Lower leg skin (tissue), 4 donors: ENCODE measurements around the gene WWC1. TPM values are rescaled to one million over a fixed set of nuclear protein-coding genes. Genes with fewer than 3 reads are reported as not detected.

ENCODE experiments used
- DNase-seq, 2 donors: peaks; one replicate each; pipeline ENCODE4 v3.0.0-alpha.2; 2019; ENCODE audit warnings: low spot score in 2 of 2
- H3K4me3 ChIP-seq: fragments of 200-600 bp; sonication (generic); 2 replicates; pipeline ENCODE4 v1.5.1; 2017; ENCODE audit warnings: mild to moderate bottlenecking, low read depth; ENCODE audit not compliant: poor library complexity, severe bottlenecking
- POLR2A ChIP-seq, 2 donors: fragments of 450-650 bp; IDR thresholded peaks; one replicate each; pipeline ENCODE4 v1.6.1; 2016 to 2017; ENCODE audit warnings: antibody characterized with exemption in 2 of 2, mild to moderate bottlenecking in 1 of 2, moderate library complexity in 1 of 2
- WGBS, 2 donors: methylation state at CpG; one replicate each; pipeline ENCODE4 v1.1.5; 2018; 5-methylcytosine and 5-hydroxymethylcytosine counted together
- intact Hi-C: fragments of 100-400 bp; cut with DNase I; formaldehyde crosslinking; loops from one replicate; pipeline ENCODE4 v1.15.0; 2023; ENCODE audit warnings: low total_unique reads
- total RNA-seq, 4 donors: library from RNA; depleted of rRNA; stranded (reverse); fragments of >200 nt; gene quantifications; one replicate each; pipeline ENCODE4 v1.1.0, GENCODE V29; 2016
- TF ChIP-seq, protein P1 (sequence below), 3 donors: fragments of 450-650 bp; IDR thresholded peaks; one replicate each; pipeline ENCODE4 v1.5.1; 2016; ENCODE audit warnings: antibody characterized with exemption in 3 of 3, mild to moderate bottlenecking in 3 of 3, moderate library complexity in 2 of 3

Gene WWC1
- total RNA-seq, 4 donors from 2014 or later, result 23.5 to 57.0 (median 30.0) TPM

DNA sequence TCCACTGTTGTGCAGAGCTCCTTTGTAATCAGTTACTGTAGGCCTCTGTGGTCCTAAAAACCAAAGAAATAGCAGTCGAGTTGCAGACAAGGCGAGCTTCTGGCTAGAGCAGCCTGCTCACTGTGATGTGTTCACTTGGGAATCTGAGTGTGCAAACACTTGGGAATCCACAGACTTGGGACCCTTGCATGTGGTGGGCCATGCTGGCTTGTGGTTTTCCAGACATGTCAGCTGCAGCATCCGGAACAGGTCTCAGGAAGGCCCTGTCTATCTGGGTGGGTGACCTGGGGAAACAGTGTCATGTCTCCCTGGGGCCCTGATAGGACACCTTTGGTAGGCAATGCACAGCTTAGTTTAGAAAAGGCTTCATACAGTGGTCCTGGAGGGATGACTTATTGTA lies 66.4 kb downstream of the WWC1 start:
- TF ChIP-seq POLR2A (IDR thresholded peaks at IDR 0.05), result no peak
- TF ChIP-seq, protein P1, sequence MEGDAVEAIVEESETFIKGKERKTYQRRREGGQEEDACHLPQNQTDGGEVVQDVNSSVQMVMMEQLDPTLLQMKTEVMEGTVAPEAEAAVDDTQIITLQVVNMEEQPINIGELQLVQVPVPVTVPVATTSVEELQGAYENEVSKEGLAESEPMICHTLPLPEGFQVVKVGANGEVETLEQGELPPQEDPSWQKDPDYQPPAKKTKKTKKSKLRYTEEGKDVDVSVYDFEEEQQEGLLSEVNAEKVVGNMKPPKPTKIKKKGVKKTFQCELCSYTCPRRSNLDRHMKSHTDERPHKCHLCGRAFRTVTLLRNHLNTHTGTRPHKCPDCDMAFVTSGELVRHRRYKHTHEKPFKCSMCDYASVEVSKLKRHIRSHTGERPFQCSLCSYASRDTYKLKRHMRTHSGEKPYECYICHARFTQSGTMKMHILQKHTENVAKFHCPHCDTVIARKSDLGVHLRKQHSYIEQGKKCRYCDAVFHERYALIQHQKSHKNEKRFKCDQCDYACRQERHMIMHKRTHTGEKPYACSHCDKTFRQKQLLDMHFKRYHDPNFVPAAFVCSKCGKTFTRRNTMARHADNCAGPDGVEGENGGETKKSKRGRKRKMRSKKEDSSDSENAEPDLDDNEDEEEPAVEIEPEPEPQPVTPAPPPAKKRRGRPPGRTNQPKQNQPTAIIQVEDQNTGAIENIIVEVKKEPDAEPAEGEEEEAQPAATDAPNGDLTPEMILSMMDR (IDR thresholded peaks at IDR 0.05), result no peak
- DNase-seq, result peak in 1 of 2 donors; percentile 66
- no peak overlapping the region for H3K4me3 ChIP-seq
- 76 to 84% methylated on average over 3 of the region's 3 CpGs for WGBS, 2 donors
- intact Hi-C loops, result no loop called here

DNA sequence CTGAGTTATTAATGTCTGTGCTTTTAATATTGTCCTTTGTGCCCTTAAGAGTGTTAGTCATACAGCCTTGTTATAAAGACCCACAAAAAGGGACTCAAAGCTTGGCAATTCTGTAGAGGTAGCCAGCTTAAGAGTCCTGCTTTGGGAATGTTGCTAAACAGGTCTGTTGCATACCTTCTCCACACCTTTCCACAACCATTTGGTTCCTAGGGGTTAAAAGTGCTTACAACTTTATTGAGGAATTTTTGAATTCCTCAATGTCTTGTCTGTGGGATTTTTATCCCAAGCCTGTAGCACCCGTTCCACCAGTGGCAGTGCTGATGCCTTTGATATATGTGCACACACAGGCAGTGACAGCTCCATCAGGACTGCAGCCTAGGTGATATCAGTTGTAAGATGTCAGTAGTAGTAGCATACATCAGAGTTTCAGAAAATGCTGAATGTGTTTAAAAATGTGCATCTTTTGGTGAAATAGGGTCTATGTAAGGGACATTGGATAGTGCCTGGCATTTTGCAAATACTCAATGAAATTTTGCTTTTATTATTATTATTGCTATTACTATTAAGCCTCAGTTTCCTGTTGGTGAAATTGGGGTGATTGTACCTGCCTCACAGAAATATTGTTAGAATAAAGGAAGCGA lies 68.5 kb downstream of the WWC1 start:
- TF ChIP-seq POLR2A (IDR thresholded peaks at IDR 0.05), result no peak
- TF ChIP-seq, protein P1 (IDR thresholded peaks at IDR 0.05), result no peak
- DNase-seq, result peak in 1 of 2 donors; percentile 21
- H3K4me3 ChIP-seq, result no peak overlapping the region
- WGBS, 2 donors, result 57 to 73% methylated on average over 2 of the region's 2 CpGs
- intact Hi-C loops, result no loop called here

GRCh38 chr5:168360521-168361285 lies 69.3 kb downstream of the WWC1 start:
- TF ChIP-seq, protein P1 (IDR thresholded peaks at IDR 0.05), result no peak
- no peak for TF ChIP-seq POLR2A (IDR thresholded peaks at IDR 0.05)
- no peak overlapping the region for H3K4me3 ChIP-seq
- WGBS, 2 donors, result 68 to 78% methylated on average over 3 of the region's 3 CpGs
- intact Hi-C loops, result no loop called here
- peak in 1 of 2 donors; percentile 54 for DNase-seq

DNA sequence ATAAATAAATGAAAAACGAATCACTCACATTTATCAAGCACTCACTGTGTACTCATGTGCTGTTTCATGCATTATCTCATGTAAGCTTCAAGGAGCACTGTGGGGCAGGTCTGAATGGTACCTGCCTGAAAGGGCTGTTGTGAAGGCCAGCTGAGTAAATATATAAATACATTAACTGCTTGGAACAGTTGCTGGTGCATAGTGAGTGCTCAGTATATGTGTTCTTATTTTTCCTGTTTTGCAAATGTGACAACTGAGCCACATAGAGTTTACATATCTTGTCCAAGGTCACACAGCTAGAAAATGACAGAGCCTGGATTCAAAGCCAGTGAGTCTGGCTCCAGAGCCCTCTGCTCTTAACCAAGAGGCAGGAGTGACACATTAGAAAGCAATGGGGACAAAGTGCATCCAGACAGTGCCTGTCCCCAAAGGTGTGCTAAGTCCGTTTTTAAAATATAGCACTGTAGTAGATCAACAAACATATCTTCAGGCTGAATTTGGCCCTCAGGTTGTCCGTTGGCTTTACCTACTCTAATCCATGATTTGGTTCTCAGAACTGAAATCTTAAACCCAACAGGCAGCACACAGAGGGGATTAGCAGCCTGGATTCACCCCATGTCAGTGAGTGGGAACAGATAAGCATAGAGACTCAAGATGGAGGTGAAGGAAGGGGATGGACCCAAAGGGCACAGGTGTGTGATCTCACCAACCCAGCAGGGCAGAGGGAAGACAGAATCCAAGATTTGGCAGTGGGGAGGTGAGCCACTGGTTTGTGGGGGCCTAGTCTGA lies 70.8 kb downstream of the WWC1 start:
- intact Hi-C loops, result no loop called here
- WGBS, 2 donors, result 74 to 83% methylated on average over 3 of the region's 3 CpGs
- TF ChIP-seq, protein P1 (IDR thresholded peaks at IDR 0.05), result no peak
- no peak for TF ChIP-seq POLR2A (IDR thresholded peaks at IDR 0.05)
- no peak overlapping the region for H3K4me3 ChIP-seq
- peak in 1 of 2 donors; percentile 32 for DNase-seq

DNA sequence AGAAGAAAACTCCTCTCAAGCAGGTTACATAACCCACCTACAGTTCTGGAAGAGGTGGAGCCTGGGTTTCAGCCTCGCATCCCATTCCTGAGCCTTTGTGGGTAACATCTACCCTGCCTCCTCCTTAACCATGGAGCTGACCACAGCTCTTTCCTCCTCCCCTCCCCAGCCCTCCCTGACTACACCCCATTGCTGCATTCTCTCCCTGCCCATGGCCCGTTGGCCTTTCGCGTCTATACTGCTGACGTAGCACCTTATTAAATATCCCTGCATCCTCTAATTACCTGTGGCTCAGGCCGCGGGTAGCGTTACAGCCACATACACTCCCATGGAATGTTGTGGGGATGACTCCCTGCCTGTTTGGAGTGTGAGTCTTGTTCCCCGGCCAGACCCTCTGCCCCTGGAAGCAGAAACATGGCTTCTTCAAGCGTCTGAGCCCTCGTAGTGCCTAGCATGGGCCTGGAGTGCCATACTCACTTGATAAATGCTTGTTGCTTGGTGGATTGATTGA lies 72.8 kb downstream of the WWC1 start:
- H3K4me3 ChIP-seq, result no peak overlapping the region
- 74 to 78% methylated on average over 11 of the region's 11 CpGs for WGBS, 2 donors
- intact Hi-C loops, result no loop called here
- peak in 1 of 2 donors; percentile 72 for DNase-seq
- no peak for TF ChIP-seq POLR2A (IDR thresholded peaks at IDR 0.05)
